HG03045 (cell line): ENCODE measurements around the gene ATAD1.

Experiments used
- ATAC-seq: cut with Tn5 transposase; IDR thresholded peaks from one replicate; pipeline ENCODE4 v1.9.1; 2021; ENCODE audit warnings: mild to moderate bottlenecking, moderate library complexity; ENCODE audit not compliant: unreplicated experiment

ATAD1 gene

DNA sequence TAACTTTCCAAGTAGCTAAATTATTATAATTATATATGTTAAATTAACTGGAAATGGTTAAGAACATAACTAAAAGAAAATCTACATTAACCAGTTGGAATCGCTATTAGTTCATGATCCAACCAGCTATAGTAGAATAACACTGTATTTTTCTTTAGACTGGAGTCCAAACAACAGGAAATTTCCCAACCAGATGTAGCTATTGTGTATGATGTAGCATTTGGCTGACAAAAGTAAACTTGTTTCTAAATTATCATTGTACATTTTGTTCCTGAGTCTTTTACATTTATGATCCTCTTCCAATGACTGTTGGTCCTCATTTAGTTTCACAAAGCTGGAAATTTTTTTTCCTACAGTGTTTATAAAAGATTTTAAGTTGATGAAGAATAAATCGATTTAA is 96.2 kb downstream of the ATAD1 start:
- no peak for ATAC-seq

DNA sequence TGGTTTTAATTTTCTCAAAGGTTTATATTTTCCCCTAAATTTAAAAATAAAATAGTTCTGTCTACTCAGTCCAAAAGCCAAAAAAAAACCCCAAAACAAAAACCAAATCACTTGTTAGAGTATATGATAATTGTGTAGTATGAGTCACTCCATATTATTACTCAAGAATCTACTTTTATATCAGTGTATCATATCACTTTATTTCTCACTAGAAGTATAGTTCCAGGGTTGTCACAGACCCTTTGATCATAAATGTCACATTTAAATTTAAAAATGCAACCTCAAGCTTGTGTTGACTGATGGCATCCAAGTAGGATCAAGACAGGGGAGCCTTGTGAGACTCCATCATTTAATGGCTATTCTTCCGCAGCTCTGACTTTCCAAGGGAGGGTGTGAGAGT is 97.4 kb downstream of the ATAD1 start:
- ATAC-seq = no peak

DNA sequence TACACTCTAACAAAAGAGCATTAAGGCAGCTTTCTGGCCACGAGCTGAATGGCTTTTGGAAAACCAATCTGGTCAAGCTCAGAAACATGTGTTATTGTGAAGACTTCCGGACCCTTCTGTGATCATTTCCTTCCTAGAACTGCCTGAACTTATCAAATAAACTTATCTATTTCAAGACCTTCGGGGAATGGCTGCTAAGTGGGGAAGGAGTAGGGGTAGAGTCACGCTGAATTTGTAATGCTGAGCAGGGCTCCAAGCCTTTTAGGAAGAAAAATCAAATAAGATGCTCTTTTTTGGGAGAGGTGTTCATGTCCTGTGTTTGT is 101.7 kb downstream of the ATAD1 start:
- ATAC-seq = no peak

DNA sequence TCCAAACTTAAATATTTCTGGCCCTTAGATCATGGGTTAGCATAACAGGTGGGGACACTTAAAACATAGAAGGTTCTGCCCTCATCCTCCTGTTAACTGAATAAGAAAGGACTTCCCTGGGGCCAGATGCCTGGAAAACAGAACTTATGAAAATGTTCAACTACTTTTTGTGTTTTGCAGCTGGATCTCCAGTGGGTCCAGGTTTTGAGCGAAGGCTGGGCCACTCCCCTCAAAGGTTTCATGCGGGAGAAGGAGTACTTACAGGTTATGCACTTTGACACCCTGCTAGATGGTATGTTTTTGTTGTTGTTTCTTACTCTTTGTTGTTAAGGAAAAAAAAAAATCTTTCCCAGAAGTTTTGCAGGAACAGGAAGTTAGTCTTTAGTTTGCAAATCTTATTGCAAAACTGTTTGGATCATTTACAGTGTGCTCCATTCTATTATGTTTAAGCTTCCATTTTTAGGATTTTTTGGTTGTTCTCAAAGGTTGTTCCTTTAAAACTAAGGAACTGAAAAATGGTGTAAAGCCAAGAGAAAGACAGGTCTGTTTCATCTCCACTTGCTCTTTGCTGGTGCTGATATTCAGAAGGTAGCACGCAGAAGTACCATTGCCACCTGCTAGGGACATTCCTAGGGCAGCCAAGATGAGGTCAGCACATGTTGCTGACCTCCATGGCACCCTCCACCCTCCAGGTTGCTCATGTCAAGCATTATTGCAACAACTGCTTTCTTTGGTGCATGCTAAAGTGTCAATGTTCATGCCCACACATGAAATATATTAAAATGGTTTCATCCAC is 102.3 kb downstream of the ATAD1 start:
- no peak for ATAC-seq

DNA sequence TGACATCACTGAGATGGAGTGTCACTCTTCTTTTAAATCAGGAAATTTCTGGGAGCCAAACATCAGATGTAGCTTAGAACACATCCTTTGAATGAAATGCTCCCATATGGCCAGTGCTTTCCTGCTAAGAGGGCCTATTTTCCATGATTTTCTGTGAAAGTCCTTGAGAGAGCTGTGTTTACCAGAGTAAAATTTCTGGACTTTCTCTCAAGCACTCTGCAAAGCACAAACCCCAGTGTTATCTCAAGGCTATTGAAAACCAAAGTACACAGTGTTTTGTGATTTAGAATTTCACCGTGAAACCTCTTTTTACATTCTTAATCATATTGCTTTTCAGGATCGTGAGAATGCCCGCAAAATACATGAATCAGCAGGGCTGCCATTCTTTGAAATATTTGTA is 104.3 kb downstream of the ATAD1 start:
- no peak for ATAC-seq

DNA sequence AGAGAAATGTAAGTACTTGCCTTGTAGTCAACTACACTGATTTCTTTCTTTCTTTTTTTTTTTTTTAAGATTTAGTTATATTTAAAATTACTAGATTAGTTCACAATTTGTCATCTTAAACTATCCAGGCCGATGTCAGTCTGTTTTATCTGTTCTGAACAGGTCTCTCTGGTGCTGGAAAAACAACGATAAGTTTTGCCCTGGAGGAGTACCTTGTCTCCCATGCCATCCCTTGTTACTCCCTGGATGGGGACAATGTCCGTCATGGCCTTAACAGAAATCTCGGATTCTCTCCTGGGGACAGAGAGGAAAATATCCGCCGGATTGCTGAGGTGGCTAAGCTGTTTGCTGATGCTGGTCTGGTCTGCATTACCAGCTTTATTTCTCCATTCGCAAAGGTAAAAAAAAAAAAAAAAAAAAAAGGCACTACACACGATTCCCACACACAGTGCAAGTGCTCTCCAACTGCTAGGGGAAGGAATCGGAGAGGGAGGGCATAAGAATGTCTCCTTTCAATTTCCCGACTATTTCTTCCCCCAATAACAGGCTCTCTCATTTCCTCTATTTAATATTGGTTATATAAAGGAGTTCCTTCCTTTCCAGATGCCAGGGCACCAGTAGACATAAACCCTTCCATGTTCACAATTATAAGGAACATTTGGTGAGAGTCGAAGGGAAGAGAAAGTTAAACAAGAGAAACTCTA is 105.0 kb downstream of the ATAD1 start:
- no peak for ATAC-seq

DNA sequence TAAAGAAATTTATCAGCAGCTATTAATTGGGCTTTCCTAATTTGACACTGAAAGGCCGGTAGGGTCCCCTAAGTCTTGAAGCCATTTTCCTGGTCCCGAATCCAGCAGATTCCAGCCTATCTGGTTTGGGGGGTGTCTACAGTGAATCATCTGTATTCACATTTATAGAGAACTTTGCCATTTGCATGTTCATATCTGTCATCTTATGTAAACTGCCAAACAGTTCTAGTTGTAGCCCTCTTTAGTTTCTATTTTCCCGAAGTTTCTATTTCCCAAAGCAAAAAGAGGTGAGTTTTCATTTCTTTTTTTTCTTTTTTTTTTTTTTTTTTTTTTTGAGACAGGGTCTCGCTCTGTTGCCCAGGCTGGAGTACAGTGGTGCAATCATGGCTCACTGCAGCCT is 110.8 kb downstream of the ATAD1 start:
- no peak for ATAC-seq

DNA sequence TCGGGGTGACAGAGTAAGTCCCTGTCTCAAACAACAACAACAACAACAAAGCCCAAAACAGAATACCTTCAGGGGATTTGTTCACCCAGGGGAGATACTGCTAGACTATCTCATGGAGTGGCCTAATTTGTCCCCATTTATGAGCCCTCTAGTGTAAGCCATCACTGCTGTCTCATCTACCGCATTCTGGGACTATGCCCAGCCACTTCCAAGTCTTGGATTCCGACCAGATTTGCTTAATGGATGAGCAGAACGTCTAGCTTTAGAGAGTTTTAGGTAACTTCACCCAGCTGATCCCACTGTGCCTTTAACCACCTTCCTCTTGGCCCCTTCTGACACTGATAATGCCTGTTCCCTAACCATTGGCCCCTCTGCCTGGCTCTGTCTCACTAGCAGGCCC is 111.3 kb downstream of the ATAD1 start:
- ATAC-seq = no peak

DNA sequence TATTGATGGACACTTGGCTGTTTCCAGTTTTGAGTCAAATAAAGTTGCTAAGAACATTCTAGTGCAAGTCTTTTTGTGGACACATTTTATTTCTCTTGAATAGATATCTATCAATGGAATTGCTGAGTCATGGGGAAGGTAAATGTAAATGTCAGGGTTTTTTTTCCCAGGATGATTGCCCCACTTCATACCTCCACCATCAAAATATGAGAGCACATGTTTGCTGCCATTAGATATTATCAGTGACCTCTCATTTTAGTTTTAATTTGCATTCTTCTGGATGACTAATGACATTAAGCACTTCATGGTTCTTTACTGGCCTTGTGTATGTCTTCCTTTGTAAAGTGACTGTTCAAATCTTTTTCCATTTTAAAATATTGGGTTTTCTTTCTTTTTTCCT is 112.7 kb downstream of the ATAD1 start:
- ATAC-seq = no peak

DNA sequence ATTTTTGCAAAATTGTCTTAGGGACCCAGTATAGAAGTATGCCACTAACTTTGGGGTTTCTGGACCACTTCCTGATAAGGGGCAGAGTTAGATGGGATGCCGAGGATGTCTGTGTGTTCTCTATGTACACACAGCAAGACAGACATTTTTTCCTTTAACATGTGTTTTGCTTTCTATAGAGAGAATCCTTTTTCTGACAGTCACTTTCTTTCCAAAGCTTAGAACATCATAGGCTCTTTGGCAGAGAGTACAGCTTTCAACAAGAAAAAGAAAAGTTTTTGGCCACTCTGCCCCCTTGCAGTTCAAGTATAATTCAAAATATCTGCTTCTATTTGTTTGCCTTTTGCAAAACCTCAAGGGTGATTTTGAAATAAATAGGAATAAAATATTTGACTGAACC is 114.3 kb downstream of the ATAD1 start:
- no peak for ATAC-seq

DNA sequence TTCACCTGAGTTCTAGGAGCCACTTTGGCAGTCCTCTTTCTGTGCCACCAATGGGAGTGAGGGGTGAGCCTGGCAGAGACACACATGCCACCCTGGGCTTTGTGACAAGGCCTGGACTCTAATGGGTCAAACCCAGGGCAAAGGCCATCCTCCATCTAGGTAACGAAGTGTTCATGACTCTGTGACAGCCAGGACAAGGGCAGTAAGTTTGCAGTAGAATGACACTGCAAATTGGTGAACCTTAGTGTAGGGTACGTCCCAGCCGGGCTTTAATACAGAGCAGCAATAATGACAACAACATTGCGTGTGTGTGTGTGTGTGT is 115.1 kb downstream of the ATAD1 start:
- ATAC-seq = no peak

DNA sequence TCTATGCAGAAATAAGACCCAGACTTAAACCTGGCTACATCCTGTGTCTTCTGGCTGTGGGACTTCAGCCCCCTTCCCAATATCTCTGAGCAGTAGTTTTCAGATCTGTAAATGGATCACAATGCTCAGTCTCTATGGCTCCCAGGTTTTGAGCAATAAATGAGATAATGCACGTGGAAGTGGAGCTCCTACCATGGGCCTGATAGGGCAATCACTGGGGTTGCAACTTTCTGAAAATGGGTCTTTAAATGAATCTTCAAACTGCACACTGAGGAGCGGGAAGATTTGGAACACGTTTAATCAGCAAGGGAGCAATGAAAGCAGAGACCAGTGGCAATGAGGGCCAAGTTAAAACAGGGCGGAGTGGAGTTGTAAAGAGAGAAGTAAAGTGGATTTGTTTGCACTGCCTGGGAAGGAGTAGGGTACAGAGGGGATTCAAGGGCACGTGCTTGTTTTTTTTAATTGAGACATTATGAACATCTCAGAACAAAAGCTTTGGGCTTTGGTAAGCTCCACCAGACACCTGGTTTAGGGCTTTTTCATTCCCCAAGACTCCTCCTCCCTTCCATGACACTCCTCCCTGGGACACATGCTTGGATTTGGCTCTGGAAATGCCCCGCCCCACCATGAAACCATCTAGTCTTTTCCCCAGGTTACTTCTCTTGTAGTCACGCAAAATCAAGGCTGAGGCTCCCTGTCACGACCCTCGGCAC is 115.6 kb downstream of the ATAD1 start:
- no peak for ATAC-seq
